Measurements from ENCODE around the gene SSR3. TPM values are rescaled to one million over a fixed set of nuclear protein-coding genes. Genes with fewer than 3 reads are reported as not detected.

The SSR3 gene
- total and polyA plus RNA-seq, 2 of the 13 experiments (the other 11 are each of a cell fraction or from before 2014, with no cell fraction given): 229 to 325 TPM

DNA sequence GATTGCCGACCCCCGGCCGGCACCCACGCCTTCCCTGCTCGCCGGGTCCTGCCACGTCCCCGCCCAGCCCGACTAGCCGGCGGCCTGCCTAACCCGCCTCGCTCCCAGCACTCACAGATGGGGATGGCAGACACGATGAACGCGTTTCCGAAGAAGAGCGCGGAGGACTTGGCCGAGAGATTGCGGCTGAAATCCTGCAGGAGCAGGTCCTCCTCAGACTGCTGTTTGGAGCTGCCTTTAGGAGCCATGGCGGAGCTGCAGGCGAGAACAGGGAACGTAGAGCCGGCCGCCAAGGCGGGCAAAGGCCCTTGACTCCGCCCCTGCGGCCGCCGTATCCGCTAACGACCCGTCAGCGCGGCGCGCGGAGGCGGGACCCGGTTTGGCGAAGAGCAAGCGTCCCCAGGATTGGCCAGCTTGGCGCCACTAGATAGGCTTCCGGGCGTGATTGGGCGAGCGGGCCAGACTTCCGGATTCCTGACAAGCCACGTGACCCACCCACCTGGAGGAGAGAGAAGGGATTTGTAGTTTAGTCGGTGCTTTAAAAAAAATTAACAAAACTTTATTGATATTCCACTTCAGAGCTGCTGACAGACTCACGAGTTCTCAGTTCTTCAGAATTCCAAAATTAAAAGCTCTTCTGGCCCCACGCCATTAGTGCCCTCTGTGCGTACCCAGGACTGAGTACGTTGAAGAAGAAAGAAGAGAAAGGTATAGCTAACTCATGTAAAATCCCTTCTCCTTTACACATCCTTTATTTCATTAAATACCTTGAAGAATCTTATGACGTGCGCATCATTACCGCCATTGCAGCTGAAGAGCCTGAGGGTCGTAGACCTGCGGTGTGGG lies at the start of gene SSR3 (continued):
- TF ChIP-seq, protein P1, sequence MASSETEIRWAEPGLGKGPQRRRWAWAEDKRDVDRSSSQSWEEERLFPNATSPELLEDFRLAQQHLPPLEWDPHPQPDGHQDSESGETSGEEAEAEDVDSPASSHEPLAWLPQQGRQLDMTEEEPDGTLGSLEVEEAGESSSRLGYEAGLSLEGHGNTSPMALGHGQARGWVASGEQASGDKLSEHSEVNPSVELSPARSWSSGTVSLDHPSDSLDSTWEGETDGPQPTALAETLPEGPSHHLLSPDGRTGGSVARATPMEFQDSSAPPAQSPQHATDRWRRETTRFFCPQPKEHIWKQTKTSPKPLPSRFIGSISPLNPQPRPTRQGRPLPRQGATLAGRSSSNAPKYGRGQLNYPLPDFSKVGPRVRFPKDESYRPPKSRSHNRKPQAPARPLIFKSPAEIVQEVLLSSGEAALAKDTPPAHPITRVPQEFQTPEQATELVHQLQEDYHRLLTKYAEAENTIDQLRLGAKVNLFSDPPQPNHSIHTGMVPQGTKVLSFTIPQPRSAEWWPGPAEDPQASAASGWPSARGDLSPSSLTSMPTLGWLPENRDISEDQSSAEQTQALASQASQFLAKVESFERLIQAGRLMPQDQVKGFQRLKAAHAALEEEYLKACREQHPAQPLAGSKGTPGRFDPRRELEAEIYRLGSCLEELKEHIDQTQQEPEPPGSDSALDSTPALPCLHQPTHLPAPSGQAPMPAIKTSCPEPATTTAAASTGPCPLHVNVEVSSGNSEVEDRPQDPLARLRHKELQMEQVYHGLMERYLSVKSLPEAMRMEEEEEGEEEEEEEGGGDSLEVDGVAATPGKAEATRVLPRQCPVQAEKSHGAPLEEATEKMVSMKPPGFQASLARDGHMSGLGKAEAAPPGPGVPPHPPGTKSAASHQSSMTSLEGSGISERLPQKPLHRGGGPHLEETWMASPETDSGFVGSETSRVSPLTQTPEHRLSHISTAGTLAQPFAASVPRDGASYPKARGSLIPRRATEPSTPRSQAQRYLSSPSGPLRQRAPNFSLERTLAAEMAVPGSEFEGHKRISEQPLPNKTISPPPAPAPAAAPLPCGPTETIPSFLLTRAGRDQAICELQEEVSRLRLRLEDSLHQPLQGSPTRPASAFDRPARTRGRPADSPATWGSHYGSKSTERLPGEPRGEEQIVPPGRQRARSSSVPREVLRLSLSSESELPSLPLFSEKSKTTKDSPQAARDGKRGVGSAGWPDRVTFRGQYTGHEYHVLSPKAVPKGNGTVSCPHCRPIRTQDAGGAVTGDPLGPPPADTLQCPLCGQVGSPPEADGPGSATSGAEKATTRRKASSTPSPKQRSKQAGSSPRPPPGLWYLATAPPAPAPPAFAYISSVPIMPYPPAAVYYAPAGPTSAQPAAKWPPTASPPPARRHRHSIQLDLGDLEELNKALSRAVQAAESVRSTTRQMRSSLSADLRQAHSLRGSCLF (CRISPR knock-in tag; IDR thresholded peaks at IDR 0.05; ENCODE audit: borderline replicate concordance): no peak
- TF ChIP-seq ZNF12 (CRISPR knock-in tag; IDR thresholded peaks at IDR 0.05): no peak
- TF ChIP-seq PRPF4 (IDR thresholded peaks at IDR 0.05; ENCODE audit: low read depth, low read length, poor library complexity, severe bottlenecking): peak; percentile 57
- TF ChIP-seq ZNF670 (CRISPR knock-in tag; IDR thresholded peaks at IDR 0.05; ENCODE audit: borderline replicate concordance): no peak
- TF ChIP-seq CCDC6 (CRISPR knock-in tag; IDR thresholded peaks at IDR 0.05): no peak
- TF ChIP-seq PITX1 (CRISPR knock-in tag; IDR thresholded peaks at IDR 0.05): peak; percentile 53; the same call in 1 of the 2 replicates
- TF ChIP-seq MLLT10 (CRISPR knock-in tag; IDR thresholded peaks at IDR 0.05): no peak
- peak; percentile 79; the same call in 1 of the 2 replicates for TF ChIP-seq BRD4 (CRISPR knock-in tag; IDR thresholded peaks at IDR 0.05)
- peak; percentile 83 for TF ChIP-seq ASH2L (IDR thresholded peaks at IDR 0.05; ENCODE audit: insufficient read length, low read depth, low read length)
- no peak for TF ChIP-seq RARA (CRISPR knock-in tag; IDR thresholded peaks at IDR 0.05)
- no peak for TF ChIP-seq ZNF138 (CRISPR knock-in tag; IDR thresholded peaks at IDR 0.05; ENCODE audit: low read depth)
- TF ChIP-seq POLR2G (IDR thresholded peaks at IDR 0.05; ENCODE audit: low read depth, low read length): peak; percentile 91
- TF ChIP-seq ZNF234 (CRISPR knock-in tag; conservative IDR thresholded peaks at IDR 0.05): no peak
- TF ChIP-seq TP53 (CRISPR knock-in tag; conservative IDR thresholded peaks at IDR 0.05): no peak
- TF ChIP-seq ZNF773 (CRISPR knock-in tag; IDR thresholded peaks at IDR 0.05; ENCODE audit: borderline replicate concordance): 0 out of 2 replicates have a peak, but pooled peaks have one; percentile 52
- TF ChIP-seq, protein P2, sequence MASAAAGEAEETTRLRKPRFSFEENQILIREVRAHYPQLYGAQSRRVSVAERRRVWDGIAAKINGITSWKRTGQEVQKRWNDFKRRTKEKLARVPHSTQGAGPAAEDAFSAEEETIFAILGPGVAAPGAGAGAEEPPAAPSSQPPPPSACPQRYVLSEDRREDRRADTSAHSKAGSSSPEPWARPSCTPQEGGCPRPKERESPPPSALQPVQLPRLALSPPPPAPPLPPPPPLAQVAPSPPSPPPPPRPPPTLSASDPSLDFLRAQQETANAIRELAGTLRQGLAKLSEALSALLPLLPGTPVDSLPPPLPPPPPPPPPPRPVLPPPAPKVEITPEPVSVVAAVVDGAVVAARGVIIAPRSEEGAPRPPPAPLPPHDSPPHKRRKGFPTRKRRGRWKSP (CRISPR knock-in tag; IDR thresholded peaks at IDR 0.05): peak; percentile 71
- no peak; the same call in 1 of the 2 replicates for TF ChIP-seq SP5 (CRISPR knock-in tag; IDR thresholded peaks at IDR 0.05; ENCODE audit: borderline replicate concordance, low read depth)
- TF ChIP-seq ZNF780A (CRISPR knock-in tag; IDR thresholded peaks at IDR 0.05): no peak
- TF ChIP-seq ZSCAN21 (CRISPR knock-in tag; IDR thresholded peaks at IDR 0.05; ENCODE audit: borderline replicate concordance): no peak; the same call in 1 of the 2 replicates
- no peak for TF ChIP-seq ZFP36L2 (CRISPR knock-in tag; IDR thresholded peaks at IDR 0.05)
- TF ChIP-seq ZNF333 (CRISPR knock-in tag; IDR thresholded peaks at IDR 0.05; ENCODE audit: borderline replicate concordance): no peak
- TF ChIP-seq ELF1 (CRISPR knock-in tag; IDR thresholded peaks at IDR 0.05): peak; percentile 99
- no peak for TF ChIP-seq ZFP62 (CRISPR knock-in tag; IDR thresholded peaks at IDR 0.05)
- no peak for TF ChIP-seq NCOR1 (IDR thresholded peaks at IDR 0.05; ENCODE audit: borderline replicate concordance, low read length)
- TF ChIP-seq TMF1 (CRISPR knock-in tag; IDR thresholded peaks at IDR 0.05; ENCODE audit: low read depth): no peak
